K562 (cell line): ENCODE data around the gene NUDT2. TPM values are rescaled to one million over a fixed set of nuclear protein-coding genes. Genes with fewer than 3 reads are reported as not detected.

Source experiments
- ATAC-seq: fragments of 200-7000 bp; cut with Tn5 transposase; 3 replicates; pipeline ENCODE4 v1.9.1; 2020; ENCODE audit warnings: moderate library complexity
- BruUV-seq: library from RNA; stranded (reverse); fragments of 400-500 nt; replicated peaks from 2 replicates; lab custom pipeline; 2021; lab: Mats Ljungman, UMichigan
- CTCF ChIA-PET: fragments of 300-600 bp; formaldehyde crosslinking; extraction: SDS; loops from one replicate; lab custom pipeline; 2021; ENCODE audit warnings: low intra/inter-chr PET ratio; lab: Yijun Ruan, JAX
- POLR2A ChIA-PET: fragments of 300-600, 350-650 bp; sonication (Branson Sonifier 250); formaldehyde crosslinking; extraction: SDS; loops from one replicate; lab custom pipeline; 2021; ENCODE audit warnings: antibody characterized with exemption, inconsistent platforms; lab: Yijun Ruan, JAX
- DNase-seq, 4 experiments: peaks; one replicate each; pipeline versions ENCODE4 v3.0.0 to v3.0.0-alpha.2; 2011 to 2018; ENCODE audit warnings: low spot score in 3 of 4, mixed read lengths in 3 of 4; ENCODE audit errors: extremely low read depth in 1 of 4
- FAIRE-seq: peaks from 2 replicates; lab custom pipeline; 2011; peaks lifted over from hg19 to GRCh38; lab: Jason Lieb, UNC
- H2AFZ ChIP-seq: 2 replicates; pipeline ENCODE4 v1.6.0; 2011; ENCODE audit warnings: low read depth, low read length, control low read depth, inconsistent platforms
- H3K27ac ChIP-seq: fragments of 200-600 bp; 3 replicates; pipeline ENCODE4 v1.8.0; 2011; ENCODE audit warnings: low read depth, mild to moderate bottlenecking, control low read depth, inconsistent platforms, low read length, moderate library complexity, mixed read lengths; ENCODE audit errors: extremely low read depth
- H3K27me3 ChIP-seq, 2 experiments: fragments of 300-600 bp in 1 of 2; 2 replicates in 1 of 2; 3 replicates in 1 of 2; pipeline versions ENCODE4 v1.6.0 to v1.8.0; 2011; ENCODE audit warnings: inconsistent platforms in 2 of 2, low read length in 2 of 2, mild to moderate bottlenecking in 1 of 2, mixed read lengths in 1 of 2, moderate library complexity in 1 of 2; ENCODE audit not compliant: control insufficient read depth in 2 of 2, insufficient read depth in 2 of 2
- H3K36me3 ChIP-seq: fragments of 300-600 bp; 3 replicates; pipeline ENCODE4 v1.8.0; 2011; ENCODE audit warnings: mild to moderate bottlenecking, low read length, inconsistent platforms; ENCODE audit not compliant: control insufficient read depth, insufficient read depth
- H3K4me1 ChIP-seq, 2 experiments: fragments of 200-600 bp in 1 of 2; replicated peaks in 1 of 2; 2 replicates in 1 of 2; 3 replicates in 1 of 2; pipeline versions ENCODE4 v1.5.1 to v1.8.0; 2011; ENCODE audit warnings: inconsistent platforms in 2 of 2, low read length in 2 of 2, mild to moderate bottlenecking in 1 of 2, mixed read lengths in 1 of 2, moderate library complexity in 1 of 2; ENCODE audit not compliant: control insufficient read depth in 2 of 2, insufficient read depth in 2 of 2
- H3K4me2 ChIP-seq: 2 replicates; pipeline ENCODE4 v1.6.1; 2011; ENCODE audit warnings: low read length, control low read depth, inconsistent platforms, mixed read lengths; ENCODE audit not compliant: insufficient read depth
- H3K4me3 ChIP-seq: fragments of 200-600 bp; sonication (generic), shearing (Covaris generic); 2 replicates; pipeline ENCODE4 v1.5.1; 2016; ENCODE audit warnings: control low read depth, inconsistent platforms
- H3K79me2 ChIP-seq: fragments of 200-600 bp; 3 replicates; pipeline ENCODE4 v1.8.0; 2011; ENCODE audit warnings: low read length, inconsistent platforms; ENCODE audit not compliant: control insufficient read depth, insufficient read depth
- H3K9ac ChIP-seq, 2 experiments: 2 replicates each; pipeline versions ENCODE4 v1.6.0 to v1.6.1; 2011; ENCODE audit warnings: low read depth in 2 of 2, low read length in 2 of 2, control low read depth in 1 of 2, inconsistent platforms in 1 of 2, mild to moderate bottlenecking in 1 of 2, mixed read lengths in 1 of 2; ENCODE audit not compliant: insufficient read depth in 1 of 2
- H3K9me1 ChIP-seq: one replicate; pipeline ENCODE4 v1.6.0; 2011; ENCODE audit warnings: inconsistent platforms, mild to moderate bottlenecking, low read length, moderate library complexity; ENCODE audit not compliant: control insufficient read depth, insufficient read depth
- H3K9me3 ChIP-seq: replicated peaks from 2 replicates; pipeline ENCODE4 v1.5.1; 2011; ENCODE audit warnings: low read depth, low read length, inconsistent platforms; ENCODE audit not compliant: control insufficient read depth, insufficient read depth
- H4K20me1 ChIP-seq: replicated peaks from 2 replicates; pipeline ENCODE4 v1.6.1; 2011; ENCODE audit warnings: low read length, inconsistent platforms, mixed read lengths; ENCODE audit not compliant: control insufficient read depth, insufficient read depth
- BRD9 ChIP-seq: fragments of 450-650 bp; IDR thresholded peaks from 2 replicates; pipeline ENCODE4 v1.6.1; 2018; ENCODE audit warnings: low read depth; ENCODE audit not compliant: partially characterized antibody
- CEBPZ ChIP-seq: fragments of 150-350 bp; IDR thresholded peaks from 2 replicates; pipeline ENCODE4 v1.6.1; 2014; ENCODE audit warnings: low read depth, mild to moderate bottlenecking, low read length, borderline replicate concordance
- DDX20 ChIP-seq: fragments of 450-650 bp; IDR thresholded peaks from 2 replicates; pipeline ENCODE4 v1.6.1; 2016; ENCODE audit warnings: missing genetic modification characterization, low read depth, mild to moderate bottlenecking, missing compliant biosample characterization, moderate library complexity
- FOXA3 ChIP-seq, 2 experiments: fragments of 450-650 bp in 1 of 2; sonication (generic) in 1 of 2; formaldehyde crosslinking; IDR thresholded peaks in 1 of 2; conservative IDR thresholded peaks in 1 of 2; 2 replicates each; pipeline versions ENCODE4 v1.4.0 to v1.8.0; 2020 to 2022; ENCODE audit warnings: mild to moderate bottlenecking in 2 of 2, missing genetic modification reagents in 1 of 2
- HMGN3 ChIP-seq: IDR thresholded peaks from 2 replicates; pipeline ENCODE4 v1.6.1; 2011; ENCODE audit warnings: borderline replicate concordance, low read depth, mild to moderate bottlenecking, mixed read lengths, low read length; ENCODE audit not compliant: insufficient read length; ENCODE audit errors: extremely low read depth
- JUNB ChIP-seq: fragments of 450-650 bp; formaldehyde crosslinking; conservative IDR thresholded peaks from 2 replicates; pipeline ENCODE4 v1.4.0; 2020; ENCODE audit warnings: mild to moderate bottlenecking
- PRPF4 ChIP-seq: fragments of 200-400 bp; formaldehyde crosslinking; IDR thresholded peaks from one replicate; pipeline ENCODE4 v1.6.1; 2017; ENCODE audit warnings: low read length, low read depth, mild to moderate bottlenecking; ENCODE audit not compliant: insufficient read depth, poor library complexity, severe bottlenecking
- THAP7 ChIP-seq: fragments of 250-450 bp; sonication (Bioruptor Pico); IDR thresholded peaks from 2 replicates; pipeline ENCODE4 v1.5.0; 2021
- ZNF174 ChIP-seq: fragments of 250-450 bp; sonication (Bioruptor Pico); IDR thresholded peaks from 2 replicates; pipeline ENCODE4 v1.4.0; 2020; ENCODE audit warnings: mild to moderate bottlenecking
- ZNF449 ChIP-seq: fragments of 250-450 bp; sonication (Bioruptor Pico); IDR thresholded peaks from 2 replicates; pipeline ENCODE4 v1.8.0; 2022; ENCODE audit warnings: moderate library complexity, mild to moderate bottlenecking, inconsistent platforms
- ZNF655 ChIP-seq: fragments of 250-450 bp; sonication (Bioruptor Pico); IDR thresholded peaks from 2 replicates; pipeline ENCODE4 v1.5.0; 2021
- WGBS: fragments of 100-300 bp; shearing (Covaris generic); methylation state at CpG from one replicate; pipeline ENCODE4 v1.1.6; 2016; ENCODE audit warnings: low coverage, mixed read lengths; ENCODE audit not compliant: insufficient coverage; ENCODE audit errors: missing lambda C conversion rate; 5-methylcytosine and 5-hydroxymethylcytosine counted together
- in situ Hi-C: fragments of 300-500 bp; cut with MboI; formaldehyde crosslinking; loops from 4 replicates; pipeline ENCODE4 v1.15.0; 2018; ENCODE audit warnings: inconsistent platforms, mixed read lengths
- intact Hi-C: fragments of 100-400 bp; cut with micrococcal nuclease; formaldehyde crosslinking; loops from 2 replicates; pipeline ENCODE4 v1.14.2; 2022
- polyA plus RNA-seq, 8 experiments: library from polyadenylated mRNA; depleted of rRNA in 4 of 8; stranded (reverse) in 5 of 8; unstranded in 3 of 8; fragments of >200 nt; fragmentation: Nextera tagmentation in 2 of 8; fragmentation: Illumina TruSeq in 1 of 8; extraction: Ambion mirVana in 2 of 8; extraction: Trizol in 1 of 8; gene quantifications; 2 replicates each; pipeline versions ENCODE4 v1.2.1 to v1.2.3, GENCODE V29; 2011 to 2014; ENCODE audit warnings: inconsistent platforms in 1 of 8, missing spikeins in 1 of 8
- total RNA-seq, 7 experiments: library from RNA; depleted of rRNA in 6 of 7; stranded (reverse); fragments of >200 nt in 6 of 7; fragmentation: Illumina TruSeq in 2 of 7; extraction: Trizol in 2 of 7; gene quantifications; 2 replicates each; pipeline versions ENCODE4 v1.2.1 to v1.2.3, GENCODE V29; 2011 to 2021; ENCODE audit warnings: low replicate concordance in 1 of 7

The NUDT2 gene
- total and polyA plus RNA-seq, 9 of the 15 experiments (the other 6 are each of a cell fraction or from before 2014, with no cell fraction given), result 11.5 to 28.1 (median 19.0) TPM

GRCh38 chr9:34373749-34374148 lies 44.4 kb downstream of the NUDT2 start (continued):
- TF ChIP-seq CEBPZ, result no peak

- WGBS, result 28% methylated on average over 3 of the region's 3 CpGs
- H3K36me3 ChIP-seq, result no peaks in the 10 kb centered on the region
- peaks cover 0 to 19% of the 10 kb centered on the region in 2 experiments; a peak in 4 of 5 replicates for H3K4me1 ChIP-seq
- no peak overlapping the region for H3K4me2 ChIP-seq
- no peaks in the 10 kb centered on the region for H3K9me3 ChIP-seq
- H3K27ac ChIP-seq, result no peak overlapping the region
- in situ Hi-C loops, result no loop called here
- FAIRE-seq, result no peak
- no peaks in the 10 kb centered on the region for H3K79me2 ChIP-seq
- no peak overlapping the region; a peak in 1 of 4 replicates for H3K9ac ChIP-seq
- intact Hi-C loops, result no loop called here
- H2AFZ ChIP-seq, result no peak overlapping the region
- TF ChIP-seq BRD9 (no peak), THAP7 (CRISPR knock-in tag) (no peak), FOXA3 (CRISPR knock-in tag; conservative IDR thresholded peaks at IDR 0.05 in 1 of 2, IDR thresholded peaks at IDR 0.05 in 1 of 2) (no peak), JUNB (CRISPR knock-in tag) (no peak), ZNF655 (no peak), PRPF4 (no peak), ZNF449 (CRISPR knock-in tag) (no peak), ZNF174 (CRISPR knock-in tag) (no peak), DDX20 (tag) (no peak), HMGN3 (no peak)
- TF ChIP-seq, all 486 proteins: peak for 0
- H3K27me3 ChIP-seq, result no peaks in the 10 kb centered on the region
- ATAC-seq (no peak), DNase-seq (no peak)
- no TSS peak for BruUV-seq
- no peak overlapping the region for H3K4me3 ChIP-seq
- ChIA-PET CTCF (interaction anchor here (0.7 kb wide), 1 partner anchor 230 kb away, joined by 4 read pairs; no protein-coding TSS in a partner anchor), POLR2A (no interaction called here)
- H3K9me1 ChIP-seq, result no peaks in the 10 kb centered on the region
- H4K20me1 ChIP-seq, result no peaks in the 10 kb centered on the region
Observed at GRCh38 chr9:34374339-34374738, 45.0 kb downstream of the NUDT2 start.
